Activated naive CD8-positive, alpha-beta T cell treated with anti-CD3 and anti-CD28 coated beads for 36 hours (primary cell): ENCODE data around the gene ARSG. TPM values are rescaled to one million over a fixed set of nuclear protein-coding genes. Genes with fewer than 3 reads are reported as not detected.

Experiments used
- DNase-seq: peaks from one replicate; pipeline ENCODE4 v3.0.0; 2021
- H3K27ac Mint-ChIP-seq: one replicate; pipeline ENCODE4 v1.8.0; 2022; ENCODE audit warnings: mild to moderate bottlenecking, moderate library complexity, mixed read lengths
- H3K27me3 Mint-ChIP-seq: one replicate; pipeline ENCODE4 v1.8.0; 2022; ENCODE audit warnings: mild to moderate bottlenecking, mixed read lengths
- H3K36me3 Mint-ChIP-seq: one replicate; pipeline ENCODE4 v1.8.0; 2021; ENCODE audit warnings: mild to moderate bottlenecking, mixed read lengths
- H3K4me1 Mint-ChIP-seq: one replicate; pipeline ENCODE4 v1.8.0; 2021; ENCODE audit warnings: mixed read lengths
- H3K4me3 Mint-ChIP-seq: one replicate; pipeline ENCODE4 v1.8.0; 2022; ENCODE audit warnings: mild to moderate bottlenecking, moderate library complexity, mixed read lengths
- H3K9me3 Mint-ChIP-seq: one replicate; pipeline ENCODE4 v1.8.0; 2022; ENCODE audit warnings: mixed read lengths
- total RNA-seq, 2 experiments: library from RNA; stranded (reverse); gene quantifications; one replicate each; pipeline ENCODE4 v1.2.3, GENCODE V29; 2021

ARSG gene
- total RNA-seq, 2 experiments from 2014 or later: 5.0 to 5.2 TPM

DNA sequence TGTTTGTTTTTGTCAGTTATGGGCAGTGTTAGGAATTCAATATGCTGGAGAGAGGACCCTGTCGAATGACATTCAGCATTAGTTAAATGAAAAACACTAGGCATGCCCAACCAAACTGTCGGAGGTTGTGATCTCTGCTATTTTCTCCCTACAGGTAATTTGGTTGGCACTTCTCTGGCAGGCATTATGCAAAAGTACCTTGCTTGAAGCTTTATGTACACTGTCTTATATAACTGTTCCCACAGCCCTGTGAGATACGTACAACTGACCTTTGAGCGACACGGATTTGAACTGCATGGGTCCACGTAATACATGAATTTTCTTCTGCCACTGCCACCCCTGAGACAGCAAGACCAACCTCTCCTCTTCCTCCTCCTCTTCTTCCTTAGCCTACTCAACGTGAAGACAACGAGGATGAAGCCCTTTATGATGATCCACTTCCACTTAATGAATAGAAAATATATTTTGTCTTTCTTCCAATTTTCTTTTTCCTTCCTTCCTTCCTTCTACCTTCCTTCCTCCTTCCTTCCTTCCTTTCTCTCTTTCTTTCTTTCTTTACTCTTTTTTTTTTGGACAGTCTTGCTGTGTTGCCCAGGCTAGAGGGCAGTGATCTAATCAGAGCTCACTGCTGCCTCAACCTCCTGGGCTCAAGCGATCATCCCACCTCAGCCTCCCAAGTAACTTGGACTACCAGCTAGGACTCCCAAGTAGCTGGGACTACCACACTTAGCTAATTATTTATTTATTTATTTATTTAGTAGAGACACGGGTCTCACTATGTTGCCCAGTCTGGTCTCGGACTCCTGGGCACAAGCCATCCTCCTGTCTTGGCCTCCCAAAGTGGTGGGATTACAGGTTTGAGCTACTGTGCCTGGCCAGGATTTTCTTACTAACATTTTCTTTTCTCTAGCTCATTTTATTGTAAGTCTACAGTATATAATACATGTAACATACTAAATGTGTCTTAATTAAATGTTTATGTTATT is 88.7 kb downstream of the ARSG start:
- H3K9me3 Mint-ChIP-seq: no peaks in the 10 kb centered on the region
- DNase-seq: no peak
- H3K27me3 Mint-ChIP-seq: no peaks in the 10 kb centered on the region
- H3K4me3 Mint-ChIP-seq: no peak overlapping the region
- no peak overlapping the region for H3K27ac Mint-ChIP-seq
- peaks cover 19% of the 10 kb centered on the region for H3K4me1 Mint-ChIP-seq
- no peaks in the 10 kb centered on the region for H3K36me3 Mint-ChIP-seq

DNA sequence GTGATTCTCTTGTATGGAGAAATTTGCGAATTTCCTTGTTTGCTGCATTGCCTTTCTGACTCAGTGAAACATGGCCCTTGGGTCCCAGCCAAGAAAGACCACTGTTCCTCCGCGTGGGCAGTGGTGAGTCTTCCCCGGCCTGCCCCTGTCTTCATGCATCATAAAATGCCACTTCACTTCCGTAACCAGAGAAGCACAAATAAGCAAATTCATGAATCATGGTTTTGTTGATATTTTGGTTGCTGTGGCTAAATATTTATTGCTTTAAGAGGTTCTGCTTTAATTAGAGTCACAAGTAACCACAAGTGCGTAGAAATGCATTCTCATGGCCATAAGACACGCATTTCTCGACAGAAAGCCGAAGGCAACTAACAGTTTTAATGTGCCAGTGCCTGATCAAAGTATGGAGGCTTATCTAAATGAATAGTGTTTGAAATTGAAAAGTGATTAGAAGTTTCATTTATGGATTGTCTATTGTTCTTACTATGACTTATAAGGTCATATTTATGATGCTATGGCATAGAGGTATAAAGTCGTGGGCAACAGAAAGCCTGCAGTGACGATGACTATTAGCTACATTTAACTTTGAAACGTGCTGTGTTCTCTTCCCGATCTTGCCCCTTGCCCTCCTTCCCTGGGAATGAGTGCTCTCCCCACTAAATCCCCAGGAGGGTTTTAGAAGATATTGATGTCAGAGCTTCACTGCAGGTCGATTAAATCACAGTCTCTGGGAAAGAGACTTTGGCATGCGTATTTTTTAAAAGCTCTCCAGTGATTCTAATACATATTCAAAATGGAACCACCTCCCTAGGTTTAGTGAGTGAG is 90.0 kb downstream of the ARSG start:
- DNase-seq: no peak
- Mint-ChIP-seq H3K4me1 (peaks cover 19% of the 10 kb centered on the region), H3K4me3 (no peak overlapping the region), H3K9me3 (no peaks in the 10 kb centered on the region), H3K36me3 (no peaks in the 10 kb centered on the region), H3K27ac (no peak overlapping the region), H3K27me3 (no peaks in the 10 kb centered on the region)

DNA sequence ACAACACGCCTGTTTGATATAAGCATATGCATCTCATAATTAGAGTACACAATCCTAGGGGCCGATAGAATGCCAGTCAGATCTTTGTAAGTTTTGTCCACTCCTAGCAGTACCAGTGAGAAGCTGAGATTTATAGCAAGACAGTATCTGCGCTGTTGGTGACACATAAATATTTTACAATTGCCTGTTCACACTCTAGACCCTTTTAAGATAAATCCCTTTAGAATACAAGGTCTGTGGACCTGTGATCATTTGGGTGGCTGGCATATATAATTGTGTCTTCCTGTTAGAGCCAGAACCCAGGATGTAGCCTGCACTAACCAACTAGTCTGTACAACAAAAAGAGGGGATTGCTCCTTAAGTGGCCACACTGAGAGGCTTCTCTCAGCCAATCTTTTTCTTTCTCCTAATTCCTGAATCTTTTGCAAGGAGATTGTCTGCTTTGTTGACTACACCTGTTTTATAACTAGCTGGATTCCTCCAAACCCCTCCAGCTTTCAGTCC is 91.3 kb downstream of the ARSG start:
- no peak overlapping the region for H3K27ac Mint-ChIP-seq
- H3K27me3 Mint-ChIP-seq: no peaks in the 10 kb centered on the region
- H3K36me3 Mint-ChIP-seq: no peaks in the 10 kb centered on the region
- no peaks in the 10 kb centered on the region for H3K9me3 Mint-ChIP-seq
- H3K4me1 Mint-ChIP-seq: peaks cover 19% of the 10 kb centered on the region
- no peak overlapping the region for H3K4me3 Mint-ChIP-seq
- DNase-seq: no peak

DNA sequence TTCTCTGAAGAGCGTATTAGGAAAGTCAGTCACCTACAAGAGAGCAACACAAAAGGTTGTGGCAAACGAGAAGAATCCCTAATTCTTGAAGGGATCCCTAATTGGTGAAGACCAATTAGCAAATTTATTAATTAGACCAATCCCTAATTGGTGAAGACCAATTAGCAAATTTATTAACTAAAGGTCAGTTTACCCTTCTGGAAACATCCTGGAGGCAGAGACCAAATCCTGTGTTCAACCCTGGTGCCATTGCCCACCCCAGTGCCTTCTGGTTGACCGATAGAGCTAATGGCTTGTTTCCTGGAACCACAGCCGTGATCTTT is 91.8 kb downstream of the ARSG start:
- H3K27ac Mint-ChIP-seq: no peak overlapping the region
- no peak overlapping the region for H3K4me3 Mint-ChIP-seq
- H3K27me3 Mint-ChIP-seq: no peaks in the 10 kb centered on the region
- H3K9me3 Mint-ChIP-seq: no peaks in the 10 kb centered on the region
- no peak for DNase-seq
- H3K36me3 Mint-ChIP-seq: no peaks in the 10 kb centered on the region
- H3K4me1 Mint-ChIP-seq: peaks cover 19% of the 10 kb centered on the region

DNA sequence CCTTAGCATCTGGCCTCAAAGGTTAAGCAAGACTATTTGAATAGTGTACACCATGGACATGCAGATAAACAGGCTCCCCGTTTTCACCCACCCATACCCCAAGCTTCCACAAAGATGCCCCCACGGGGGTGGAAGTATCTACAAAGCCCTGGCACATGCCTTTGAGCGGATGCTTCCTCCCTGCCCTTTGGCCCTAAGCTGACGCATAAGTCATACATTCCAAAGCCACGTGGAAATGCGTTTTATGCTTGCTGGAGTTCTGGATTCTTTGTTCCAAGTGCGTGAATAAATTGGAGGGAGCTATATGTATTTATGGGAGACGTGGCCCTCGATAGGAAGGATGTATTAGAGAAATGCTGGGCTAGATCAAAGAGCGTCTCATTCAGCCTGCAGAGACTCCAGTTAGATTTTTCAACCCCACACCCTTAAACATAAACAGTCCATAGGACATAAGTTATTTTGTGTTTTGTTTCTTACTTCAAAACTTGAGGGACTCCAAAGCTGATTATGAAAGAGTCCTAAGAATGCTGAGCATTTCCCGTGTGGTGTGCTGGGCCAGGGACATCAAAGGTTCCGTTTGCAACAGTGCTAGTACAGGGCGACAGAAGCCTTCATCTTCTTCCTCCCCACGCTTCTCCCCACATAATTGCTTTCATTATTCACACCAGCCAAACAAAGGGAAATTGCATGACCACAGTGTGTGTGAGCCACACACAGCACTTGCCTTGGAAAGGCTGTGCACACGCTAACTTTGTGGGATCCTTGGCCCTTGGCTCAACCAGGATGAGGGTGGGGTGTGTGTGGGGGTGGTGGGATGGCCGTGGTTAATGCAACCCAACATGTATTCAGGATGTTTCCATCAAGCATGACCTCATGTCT is 92.4 kb downstream of the ARSG start:
- peaks cover 19% of the 10 kb centered on the region for H3K4me1 Mint-ChIP-seq
- peak; percentile 26 for DNase-seq
- H3K27ac Mint-ChIP-seq: peak overlapping the region; percentile 7
- no peaks in the 10 kb centered on the region for H3K36me3 Mint-ChIP-seq
- no peaks in the 10 kb centered on the region for H3K9me3 Mint-ChIP-seq
- no peak overlapping the region for H3K4me3 Mint-ChIP-seq
- no peaks in the 10 kb centered on the region for H3K27me3 Mint-ChIP-seq

DNA sequence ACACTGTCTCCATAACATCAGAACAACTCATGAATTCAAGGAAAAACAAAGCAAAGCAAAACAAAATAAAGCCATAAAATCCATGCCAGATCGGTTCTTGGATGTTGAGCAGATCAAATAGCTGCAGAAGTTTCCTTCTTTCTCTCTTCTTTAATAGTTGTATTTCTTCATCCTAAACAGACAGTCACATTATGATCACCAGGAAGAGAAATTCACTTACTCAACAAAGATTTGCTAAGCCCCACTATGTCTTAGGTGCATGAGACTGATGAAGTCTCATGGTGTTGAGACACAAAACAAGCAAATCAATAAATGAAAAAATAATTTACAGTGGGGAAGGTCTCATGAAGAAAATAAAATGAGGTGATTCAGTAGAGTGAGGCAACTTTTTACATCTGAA is 93.2 kb downstream of the ARSG start:
- Mint-ChIP-seq H3K4me3 (no peak overlapping the region), H3K9me3 (no peaks in the 10 kb centered on the region), H3K27ac (peak overlapping the region; percentile 7), H3K36me3 (no peaks in the 10 kb centered on the region), H3K4me1 (peaks cover 19% of the 10 kb centered on the region), H3K27me3 (no peaks in the 10 kb centered on the region)
- no peak for DNase-seq

DNA sequence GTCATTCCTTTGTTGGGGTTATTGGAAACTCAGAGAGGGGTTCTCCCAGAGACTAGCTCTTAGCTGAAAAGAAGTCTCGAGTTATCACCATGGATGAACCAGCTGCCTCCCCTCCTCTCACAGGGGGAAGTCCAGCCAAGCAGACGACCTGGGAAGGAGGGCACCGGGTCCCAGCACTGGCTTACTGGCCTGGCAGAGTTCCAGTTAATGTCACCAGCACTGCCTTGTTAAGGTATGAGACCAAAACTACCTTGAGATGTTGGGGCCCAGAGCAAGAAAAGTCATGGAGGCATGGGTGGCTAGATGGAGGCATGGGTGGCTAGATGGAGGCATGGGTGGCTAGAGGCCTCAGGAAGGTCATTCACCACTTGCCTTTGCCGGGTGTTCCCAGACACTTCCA is 93.6 kb downstream of the ARSG start:
- Mint-ChIP-seq H3K9me3 (no peaks in the 10 kb centered on the region), H3K27me3 (no peaks in the 10 kb centered on the region), H3K36me3 (no peaks in the 10 kb centered on the region), H3K4me1 (peaks cover 19% of the 10 kb centered on the region), H3K27ac (no peak overlapping the region), H3K4me3 (no peak overlapping the region)
- DNase-seq: no peak

DNA sequence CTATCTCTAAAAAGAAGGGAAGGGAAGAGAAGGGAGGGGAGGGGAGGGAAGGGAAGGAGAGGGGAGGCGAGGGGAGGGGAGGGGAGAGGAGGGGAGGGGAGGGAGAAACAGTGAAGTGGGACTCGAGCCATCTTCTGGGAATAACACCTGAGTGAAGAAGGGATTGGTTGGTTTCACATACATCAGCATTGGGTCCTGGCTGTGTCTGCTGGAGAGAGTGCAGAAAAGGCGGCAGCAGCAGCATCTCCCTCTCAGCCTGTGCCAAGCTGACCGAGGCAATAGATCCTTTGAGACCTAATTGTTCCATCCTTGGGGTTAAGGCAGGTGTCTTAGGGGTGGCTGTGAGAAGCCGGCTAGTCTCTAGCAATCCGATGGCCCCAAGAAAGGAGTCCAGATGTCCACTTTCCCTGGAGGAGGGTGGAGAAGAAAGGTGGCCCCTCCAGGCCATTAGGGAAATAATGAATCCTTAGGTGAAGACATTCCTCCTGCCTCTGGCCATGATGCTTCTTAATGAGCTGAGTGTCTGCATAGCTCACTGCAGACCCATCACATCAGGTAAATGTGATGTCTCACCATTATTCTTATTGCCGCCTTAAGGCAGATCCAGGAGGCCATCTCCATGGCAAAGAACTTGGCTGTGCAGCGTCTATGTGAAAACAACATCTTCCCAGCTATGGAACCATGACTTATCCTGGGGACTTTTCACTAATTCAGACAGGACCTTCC is 94.4 kb downstream of the ARSG start:
- no peak for DNase-seq
- no peaks in the 10 kb centered on the region for H3K36me3 Mint-ChIP-seq
- no peaks in the 10 kb centered on the region for H3K27me3 Mint-ChIP-seq
- H3K4me1 Mint-ChIP-seq: peaks cover 19% of the 10 kb centered on the region
- no peak overlapping the region for H3K4me3 Mint-ChIP-seq
- H3K27ac Mint-ChIP-seq: no peak overlapping the region
- no peaks in the 10 kb centered on the region for H3K9me3 Mint-ChIP-seq

DNA sequence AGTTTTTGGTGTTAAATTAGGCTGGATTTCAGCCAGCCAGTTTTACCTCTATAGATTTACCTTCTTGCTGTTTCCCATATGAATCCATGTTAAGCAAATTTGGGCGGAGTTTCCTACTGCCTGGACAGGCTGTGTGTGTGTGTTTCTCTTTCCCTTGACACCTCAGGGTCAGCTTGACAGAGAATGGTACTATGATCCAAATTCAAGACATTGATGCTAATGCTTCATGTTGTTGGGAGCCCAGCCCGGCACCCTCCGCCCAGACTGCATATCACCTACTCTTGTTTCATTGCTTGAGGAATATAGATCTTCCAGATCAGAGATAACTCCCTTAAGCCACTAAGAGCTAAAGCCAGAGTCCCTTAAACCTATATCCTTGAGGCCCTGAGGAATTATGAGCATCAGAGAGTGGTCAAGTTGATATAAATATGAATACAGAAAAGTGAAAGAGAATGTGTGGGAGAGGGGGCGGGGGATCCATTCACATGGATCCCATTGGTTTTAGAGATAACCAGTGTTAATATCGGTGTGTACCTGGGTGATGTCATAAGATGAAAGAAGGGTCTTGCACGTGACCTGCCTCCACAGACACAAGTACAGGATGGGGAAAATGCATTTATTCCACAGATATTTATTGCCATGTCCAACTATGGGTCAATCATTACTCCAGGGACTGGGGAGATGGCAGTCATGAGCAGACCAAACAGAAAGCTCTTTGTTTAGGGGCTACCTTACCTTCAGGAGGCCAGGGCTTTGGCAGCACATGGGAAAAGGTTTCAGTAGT is 96.3 kb downstream of the ARSG start:
- H3K4me3 Mint-ChIP-seq: no peak overlapping the region
- H3K4me1 Mint-ChIP-seq: peaks cover 19% of the 10 kb centered on the region
- H3K36me3 Mint-ChIP-seq: no peaks in the 10 kb centered on the region

DNA sequence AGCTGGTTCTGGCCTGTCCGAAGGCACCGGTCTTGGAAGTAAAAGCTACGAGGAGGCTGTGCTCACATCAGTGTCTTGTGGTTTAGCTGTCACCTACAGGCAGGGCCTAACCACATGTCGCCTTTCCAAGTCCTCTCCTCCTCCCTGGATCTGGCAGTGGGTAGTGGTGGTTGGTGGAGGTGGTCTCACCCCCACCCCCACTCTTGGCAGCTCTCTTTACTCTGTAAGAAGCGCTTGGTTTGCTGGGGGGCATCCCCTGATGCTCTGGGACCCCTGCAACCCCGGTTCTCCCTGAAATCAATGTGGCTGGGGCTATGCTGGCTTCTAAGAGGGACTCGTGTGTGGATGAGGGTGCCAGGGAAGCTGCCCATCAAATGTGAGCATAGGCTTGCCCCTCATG is 97.7 kb downstream of the ARSG start:
- no peaks in the 10 kb centered on the region for H3K27me3 Mint-ChIP-seq

More for the DNA sequence above, 96.3 kb downstream of the ARSG start:
- no peak for DNase-seq
- Mint-ChIP-seq H3K27me3 (no peaks in the 10 kb centered on the region), H3K27ac (no peak overlapping the region), H3K9me3 (no peaks in the 10 kb centered on the region)

DNA sequence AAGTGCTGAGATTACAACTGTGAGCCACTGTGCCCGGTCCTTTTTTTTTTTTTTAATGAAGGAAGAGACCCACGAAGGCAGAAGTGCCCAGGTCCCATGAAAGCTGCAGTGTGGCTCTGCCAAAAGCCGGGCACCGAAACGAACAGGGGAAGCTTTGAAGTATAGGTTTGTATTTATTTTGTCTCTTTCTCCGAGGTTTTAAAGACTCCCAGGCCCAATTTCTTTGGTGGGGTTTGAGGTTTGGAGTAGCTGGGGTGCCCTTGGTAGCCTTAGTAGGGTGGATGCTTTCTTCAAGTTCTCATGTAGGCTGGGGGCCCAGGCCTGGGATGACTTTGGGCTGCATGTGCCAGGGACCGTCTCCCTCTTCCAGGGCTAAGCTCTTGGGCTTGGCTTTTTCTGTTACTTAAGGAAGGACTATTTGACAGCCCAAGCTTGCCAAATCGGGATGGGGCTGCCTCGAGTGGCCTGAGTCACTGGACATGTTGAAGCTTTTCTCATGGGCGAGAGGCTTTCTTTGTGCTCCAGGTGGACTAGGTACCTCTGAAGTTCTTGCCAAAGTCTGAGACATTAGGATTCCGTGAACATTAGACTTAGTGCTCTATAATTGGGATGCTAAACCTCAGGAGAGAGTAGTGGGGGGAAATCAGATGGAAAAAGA is 99.7 kb downstream of the ARSG start:
- H3K4me1 Mint-ChIP-seq: no peaks in the 10 kb centered on the region
- H3K36me3 Mint-ChIP-seq: peaks cover 8% of the 10 kb centered on the region
- no peak overlapping the region for H3K4me3 Mint-ChIP-seq
- no peak for DNase-seq
- no peak overlapping the region for H3K27ac Mint-ChIP-seq
- H3K9me3 Mint-ChIP-seq: peaks cover 3% of the 10 kb centered on the region
- no peaks in the 10 kb centered on the region for H3K27me3 Mint-ChIP-seq

More for the DNA sequence above, 97.7 kb downstream of the ARSG start:
- Mint-ChIP-seq H3K27ac (no peak overlapping the region), H3K4me3 (no peak overlapping the region), H3K9me3 (no peaks in the 10 kb centered on the region), H3K36me3 (no peaks in the 10 kb centered on the region), H3K4me1 (peaks cover 7% of the 10 kb centered on the region)
- no peak for DNase-seq

DNA sequence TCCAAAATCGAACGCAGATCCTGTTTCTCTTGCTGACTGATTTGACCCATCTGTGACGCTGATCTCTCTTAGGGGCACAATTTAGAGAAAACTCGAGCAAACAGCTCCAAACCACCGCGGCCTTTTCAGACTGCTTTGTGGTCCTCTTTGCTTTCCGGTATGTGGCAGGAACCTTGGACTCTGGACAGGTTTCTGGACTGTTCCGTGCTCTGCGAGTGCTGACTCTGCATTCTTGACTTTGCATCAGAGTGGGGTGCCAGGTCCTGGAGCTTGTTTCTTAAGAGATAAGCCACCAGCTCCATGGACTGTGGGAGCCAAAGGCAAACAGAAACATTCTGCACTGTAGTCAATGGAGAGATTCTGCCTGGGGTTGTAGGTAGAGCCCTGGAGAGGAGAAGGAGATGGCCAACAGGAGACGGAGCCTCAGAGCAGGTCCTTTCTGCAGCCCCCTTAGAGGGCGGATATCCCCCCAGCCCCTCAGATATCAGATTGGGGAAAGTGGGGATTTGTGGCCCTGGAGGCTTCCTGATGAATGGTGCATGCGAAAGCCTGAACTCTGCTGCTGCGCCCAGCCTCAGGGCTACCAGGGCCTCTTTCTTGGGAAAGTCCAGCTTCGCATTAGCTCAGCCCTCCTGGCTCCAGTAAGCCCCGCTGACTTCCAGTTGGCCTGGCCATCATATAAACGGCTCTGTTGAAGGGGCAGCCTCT is 100.4 kb downstream of the ARSG start:
- Mint-ChIP-seq H3K4me3 (no peak overlapping the region), H3K4me1 (peaks cover under 1% of the 10 kb centered on the region)

More for the DNA sequence above, 100.4 kb downstream of the ARSG start:
- Mint-ChIP-seq H3K9me3 (peaks cover 3% of the 10 kb centered on the region), H3K27ac (no peak overlapping the region), H3K27me3 (no peaks in the 10 kb centered on the region), H3K36me3 (peaks cover 13% of the 10 kb centered on the region)
- no peak for DNase-seq
